Loucy (cell line): ENCODE results near the gene CCDC141.
A peak's percentile ranks its signal among the peaks of the same experiment; 100 is the strongest.

ENCODE experiments used
- H2AFZ ChIP-seq: fragments of 200-600 bp; sonication (generic); 2 replicates; pipeline ENCODE4 v1.6.0; 2016; ENCODE audit warnings: antibody characterized with exemption, mild to moderate bottlenecking, low read length, moderate library complexity
- H3F3A ChIP-seq: fragments of 200-600 bp; 2 replicates; pipeline ENCODE4 v1.6.0; 2016; ENCODE audit warnings: antibody characterized with exemption, low read depth, mild to moderate bottlenecking
- H3K27me3 ChIP-seq: fragments of 200-600 bp; sonication (generic); 2 replicates; pipeline ENCODE4 v1.6.1; 2014; ENCODE audit warnings: low read length, mild to moderate bottlenecking; ENCODE audit not compliant: insufficient read depth, poor library complexity, severe bottlenecking
- H3K36me3 ChIP-seq: fragments of 200-600 bp; sonication (generic); 2 replicates; pipeline ENCODE4 v1.6.1; 2016; ENCODE audit warnings: low read length; ENCODE audit not compliant: insufficient read depth
- H3K4me1 ChIP-seq: fragments of 200-600 bp; sonication (generic); 2 replicates; pipeline ENCODE4 v1.5.1; 2014; ENCODE audit warnings: low read length, mild to moderate bottlenecking; ENCODE audit not compliant: insufficient read depth, poor library complexity, severe bottlenecking
- H3K4me2 ChIP-seq: fragments of 200-600 bp; sonication (generic); 2 replicates; pipeline ENCODE4 v1.6.0; 2014; ENCODE audit warnings: antibody characterized with exemption, low read length, low read depth, mild to moderate bottlenecking; ENCODE audit not compliant: poor library complexity, severe bottlenecking
- H3K4me3 ChIP-seq: fragments of 200-600 bp; sonication (generic); 2 replicates; pipeline ENCODE4 v1.5.1; 2014; ENCODE audit warnings: low read length, mild to moderate bottlenecking, mixed read lengths; ENCODE audit not compliant: poor library complexity, severe bottlenecking
- H3K79me2 ChIP-seq: fragments of 200-600 bp; sonication (generic); 2 replicates; pipeline ENCODE4 v1.6.1; 2014; ENCODE audit warnings: low read length; ENCODE audit not compliant: insufficient read depth
- H3K9ac ChIP-seq: fragments of 200-600 bp; sonication (generic); 2 replicates; pipeline ENCODE4 v1.6.0; 2014; ENCODE audit warnings: mild to moderate bottlenecking, low read depth, low read length, moderate library complexity; ENCODE audit not compliant: poor library complexity, severe bottlenecking
- H3K9me2 ChIP-seq: fragments of 200-600 bp; sonication (generic); replicated peaks from 2 replicates; pipeline ENCODE4 v1.6.1; 2016; ENCODE audit warnings: low read depth, low read length, mixed read lengths
- H3K9me3 ChIP-seq: fragments of 200-600 bp; sonication (generic); 2 replicates; pipeline ENCODE4 v1.6.1; 2014; ENCODE audit warnings: mild to moderate bottlenecking, antibody characterized with exemption, low read length, low read depth; ENCODE audit not compliant: insufficient read depth
- H4K20me1 ChIP-seq: fragments of 200-600 bp; sonication (generic); 2 replicates; pipeline ENCODE4 v1.6.0; 2014; ENCODE audit warnings: antibody characterized with exemption, low read length, mild to moderate bottlenecking; ENCODE audit not compliant: insufficient read depth, poor library complexity, severe bottlenecking
- CTCF ChIP-seq: fragments of 200-600 bp; sonication (generic); conservative IDR thresholded peaks from 2 replicates; pipeline ENCODE4 v1.5.1; 2014; ENCODE audit warnings: mild to moderate bottlenecking, antibody characterized with exemption, low read length
- EZH2phosphoT487 ChIP-seq: fragments of 200-600 bp; IDR thresholded peaks from 2 replicates; pipeline ENCODE4 v1.6.1; 2018; ENCODE audit warnings: antibody characterized with exemption, mild to moderate bottlenecking, moderate library complexity, borderline replicate concordance

CCDC141 gene

GRCh38 chr2:178805457-178805856, 244.5 kb downstream of the CCDC141 start:
- no peak for TF ChIP-seq CTCF
- no peak for TF ChIP-seq EZH2phosphoT487
- no peak overlapping the region for H3K9ac ChIP-seq

GRCh38 chr2:178804791-178805190, 245.1 kb downstream of the CCDC141 start:
- H2AFZ ChIP-seq, result no peak overlapping the region
- H3K79me2 ChIP-seq, result no peaks in the 10 kb centered on the region
- H3K36me3 ChIP-seq, result no peaks in the 10 kb centered on the region
- H3K9me2 ChIP-seq, result no peaks in the 10 kb centered on the region
- peaks cover 28% of the 10 kb centered on the region for H3K4me1 ChIP-seq
- no peaks in the 10 kb centered on the region for H3K27me3 ChIP-seq
- no peaks in the 10 kb centered on the region for H3K9me3 ChIP-seq
- no peak for TF ChIP-seq EZH2phosphoT487
- TF ChIP-seq CTCF, result peak; percentile 81
- no peaks in the 10 kb centered on the region for H3F3A ChIP-seq
- H3K4me3 ChIP-seq, result no peak overlapping the region
- H4K20me1 ChIP-seq, result no peaks in the 10 kb centered on the region
- no peak overlapping the region for H3K9ac ChIP-seq
- H3K4me2 ChIP-seq, result no peak overlapping the region

More at GRCh38 chr2:178805457-178805856, 244.5 kb downstream of the CCDC141 start:
- Histone ChIP-seq H4K20me1 (no peaks in the 10 kb centered on the region), H3K9me3 (no peaks in the 10 kb centered on the region), H3K36me3 (no peaks in the 10 kb centered on the region), H2AFZ (no peak overlapping the region), H3K79me2 (no peaks in the 10 kb centered on the region), H3K4me1 (peaks cover 31% of the 10 kb centered on the region), H3K9me2 (no peaks in the 10 kb centered on the region), H3K4me3 (no peak overlapping the region), H3K27me3 (no peaks in the 10 kb centered on the region), H3K4me2 (peak overlapping the region; percentile 2), H3F3A (no peaks in the 10 kb centered on the region)

- no peak overlapping the region for H3K4me2 ChIP-seq
- no peaks in the 10 kb centered on the region for H4K20me1 ChIP-seq
- H3K9me3 ChIP-seq, result no peaks in the 10 kb centered on the region
- H3K4me1 ChIP-seq, result peaks cover 10% of the 10 kb centered on the region
- no peak for TF ChIP-seq CTCF
- TF ChIP-seq EZH2phosphoT487, result no peak
- no peaks in the 10 kb centered on the region for H3K36me3 ChIP-seq
- H3F3A ChIP-seq, result no peaks in the 10 kb centered on the region
- no peaks in the 10 kb centered on the region for H3K9me2 ChIP-seq
- H3K9ac ChIP-seq, result no peak overlapping the region
- H2AFZ ChIP-seq, result no peak overlapping the region
- H3K27me3 ChIP-seq, result no peaks in the 10 kb centered on the region
- no peak overlapping the region for H3K4me3 ChIP-seq
- no peaks in the 10 kb centered on the region for H3K79me2 ChIP-seq
These were observed 249.4 kb downstream of the CCDC141 start for GRCh38 chr2:178800510-178800909.
